Measurements from ENCODE around the gene IL17B. TPM values are rescaled to one million over a fixed set of nuclear protein-coding genes. Genes with fewer than 3 reads are reported as not detected.

The IL17B gene
- total and polyA plus RNA-seq, 9 of the 15 experiments (the other 6 are each of a cell fraction or from before 2014, with no cell fraction given): 0.28 to 2.6 (median 0.53) TPM; not detected in 2

- in situ Hi-C loops (cut with MboI): no loop called here
- no peak for FAIRE-seq
- POLR2A ChIA-PET: interaction anchor here (0.6 to 1.1 kb wide), 4 partner anchors 11 to 591 kb away, joined by 3 to 4 read pairs (median 3); no protein-coding TSS in a partner anchor
- Histone ChIP-seq H3K9ac (ENCODE audit: insufficient read depth in 1 of 2, low read depth in 2 of 2, low read length in 2 of 2) (no peak overlapping the region), H3K9me1 (ENCODE audit: control insufficient read depth, insufficient read depth, low read length) (no peaks in the 10 kb centered on the region), H3K4me2 (ENCODE audit: insufficient read depth, low read length) (no peak overlapping the region), H3K4me3 (no peak overlapping the region), H3K27me3 (ENCODE audit: control insufficient read depth in 2 of 2, insufficient read depth in 2 of 2, low read length in 2 of 2) (peaks cover 0 to 14% of the 10 kb centered on the region in 2 experiments; a peak in 1 of 5 replicates), H3K36me3 (ENCODE audit: control insufficient read depth, insufficient read depth, low read length) (no peaks in the 10 kb centered on the region), H4K20me1 (replicated peaks; ENCODE audit: control insufficient read depth, insufficient read depth, low read length) (no peaks in the 10 kb centered on the region), H2AFZ (ENCODE audit: low read depth, low read length) (no peak overlapping the region), H3K27ac (ENCODE audit: extremely low read depth, low read depth, low read length) (no peak overlapping the region), H3K9me3 (replicated peaks; ENCODE audit: control insufficient read depth, insufficient read depth, low read depth, low read length) (no peaks in the 10 kb centered on the region), H3K4me1 (replicated peaks in 1 of 2; ENCODE audit: control insufficient read depth in 2 of 2, insufficient read depth in 2 of 2, low read length in 2 of 2) (peaks cover 15 to 20% of the 10 kb centered on the region in 2 experiments; a peak in 4 of 5 replicates), H3K79me2 (ENCODE audit: control insufficient read depth, insufficient read depth, low read length) (no peaks in the 10 kb centered on the region)
- ATAC-seq: no peak
- DNase-seq (ENCODE audit: extremely low read depth in 1 of 4, low spot score in 3 of 4): no peak
- WGBS (ENCODE audit: insufficient coverage, low coverage, missing lambda C conversion rate): 34% methylated on average over 12 of the region's 12 CpGs
- intact Hi-C loops (cut with micrococcal nuclease): no loop called here
- BruUV-seq (replicated peaks): no TSS peak
- TF ChIP-seq BCOR (IDR thresholded peaks at IDR 0.05) (peak; percentile 79), ADNP (tag; IDR thresholded peaks at IDR 0.05) (0 out of 2 replicates have a peak, but pooled peaks have one; percentile 23), RBM25 (IDR thresholded peaks at IDR 0.05; ENCODE audit: low read depth, low read length, severe bottlenecking) (peak; percentile 90), KDM1A (IDR thresholded peaks at IDR 0.05) (peak; percentile 26 to 60; a peak in 1 of 4 replicates), AFF4 (CRISPR knock-in tag; IDR thresholded peaks at IDR 0.05) (no peak), RFX5 (IDR thresholded peaks at IDR 0.05; ENCODE audit: low read depth, low read length) (no peak)
- CTCF ChIA-PET (ENCODE audit: low intra/inter-chr PET ratio): no interaction called here
Observed at GRCh38 chr5:149408252-149409099, 29.4 kb upstream of the IL17B start.

All from K562 (cell line).